ENCODE data around the gene ABT1. TPM values are rescaled to one million over a fixed set of nuclear protein-coding genes. Genes with fewer than 3 reads are reported as not detected.

ABT1 gene
- total and polyA plus RNA-seq, 2 of the 8 experiments (the other 6 are each of a cell fraction or from before 2014, with no cell fraction given), result 20.5 to 30.7 TPM

DNA sequence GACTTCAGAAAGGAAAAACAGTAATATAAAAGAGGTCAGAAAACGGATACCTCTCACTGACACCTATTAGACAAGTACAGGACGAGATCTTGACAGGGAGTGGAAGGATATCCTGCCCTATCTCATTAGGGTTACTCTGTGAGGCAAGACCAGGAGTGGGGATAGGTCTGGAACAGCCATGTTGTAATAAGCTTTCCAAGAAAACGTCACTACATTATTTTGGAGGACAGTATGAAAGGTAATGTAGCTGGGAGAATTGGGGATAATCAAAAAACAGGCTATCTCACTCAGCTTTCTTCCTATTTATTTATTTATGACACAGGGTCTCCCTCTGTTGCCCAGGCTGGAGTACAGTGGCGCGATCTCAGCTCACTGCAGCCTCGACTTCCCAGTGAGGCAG is 33.3 kb upstream of the ABT1 start (continued):
- TF ChIP-seq, protein P1, sequence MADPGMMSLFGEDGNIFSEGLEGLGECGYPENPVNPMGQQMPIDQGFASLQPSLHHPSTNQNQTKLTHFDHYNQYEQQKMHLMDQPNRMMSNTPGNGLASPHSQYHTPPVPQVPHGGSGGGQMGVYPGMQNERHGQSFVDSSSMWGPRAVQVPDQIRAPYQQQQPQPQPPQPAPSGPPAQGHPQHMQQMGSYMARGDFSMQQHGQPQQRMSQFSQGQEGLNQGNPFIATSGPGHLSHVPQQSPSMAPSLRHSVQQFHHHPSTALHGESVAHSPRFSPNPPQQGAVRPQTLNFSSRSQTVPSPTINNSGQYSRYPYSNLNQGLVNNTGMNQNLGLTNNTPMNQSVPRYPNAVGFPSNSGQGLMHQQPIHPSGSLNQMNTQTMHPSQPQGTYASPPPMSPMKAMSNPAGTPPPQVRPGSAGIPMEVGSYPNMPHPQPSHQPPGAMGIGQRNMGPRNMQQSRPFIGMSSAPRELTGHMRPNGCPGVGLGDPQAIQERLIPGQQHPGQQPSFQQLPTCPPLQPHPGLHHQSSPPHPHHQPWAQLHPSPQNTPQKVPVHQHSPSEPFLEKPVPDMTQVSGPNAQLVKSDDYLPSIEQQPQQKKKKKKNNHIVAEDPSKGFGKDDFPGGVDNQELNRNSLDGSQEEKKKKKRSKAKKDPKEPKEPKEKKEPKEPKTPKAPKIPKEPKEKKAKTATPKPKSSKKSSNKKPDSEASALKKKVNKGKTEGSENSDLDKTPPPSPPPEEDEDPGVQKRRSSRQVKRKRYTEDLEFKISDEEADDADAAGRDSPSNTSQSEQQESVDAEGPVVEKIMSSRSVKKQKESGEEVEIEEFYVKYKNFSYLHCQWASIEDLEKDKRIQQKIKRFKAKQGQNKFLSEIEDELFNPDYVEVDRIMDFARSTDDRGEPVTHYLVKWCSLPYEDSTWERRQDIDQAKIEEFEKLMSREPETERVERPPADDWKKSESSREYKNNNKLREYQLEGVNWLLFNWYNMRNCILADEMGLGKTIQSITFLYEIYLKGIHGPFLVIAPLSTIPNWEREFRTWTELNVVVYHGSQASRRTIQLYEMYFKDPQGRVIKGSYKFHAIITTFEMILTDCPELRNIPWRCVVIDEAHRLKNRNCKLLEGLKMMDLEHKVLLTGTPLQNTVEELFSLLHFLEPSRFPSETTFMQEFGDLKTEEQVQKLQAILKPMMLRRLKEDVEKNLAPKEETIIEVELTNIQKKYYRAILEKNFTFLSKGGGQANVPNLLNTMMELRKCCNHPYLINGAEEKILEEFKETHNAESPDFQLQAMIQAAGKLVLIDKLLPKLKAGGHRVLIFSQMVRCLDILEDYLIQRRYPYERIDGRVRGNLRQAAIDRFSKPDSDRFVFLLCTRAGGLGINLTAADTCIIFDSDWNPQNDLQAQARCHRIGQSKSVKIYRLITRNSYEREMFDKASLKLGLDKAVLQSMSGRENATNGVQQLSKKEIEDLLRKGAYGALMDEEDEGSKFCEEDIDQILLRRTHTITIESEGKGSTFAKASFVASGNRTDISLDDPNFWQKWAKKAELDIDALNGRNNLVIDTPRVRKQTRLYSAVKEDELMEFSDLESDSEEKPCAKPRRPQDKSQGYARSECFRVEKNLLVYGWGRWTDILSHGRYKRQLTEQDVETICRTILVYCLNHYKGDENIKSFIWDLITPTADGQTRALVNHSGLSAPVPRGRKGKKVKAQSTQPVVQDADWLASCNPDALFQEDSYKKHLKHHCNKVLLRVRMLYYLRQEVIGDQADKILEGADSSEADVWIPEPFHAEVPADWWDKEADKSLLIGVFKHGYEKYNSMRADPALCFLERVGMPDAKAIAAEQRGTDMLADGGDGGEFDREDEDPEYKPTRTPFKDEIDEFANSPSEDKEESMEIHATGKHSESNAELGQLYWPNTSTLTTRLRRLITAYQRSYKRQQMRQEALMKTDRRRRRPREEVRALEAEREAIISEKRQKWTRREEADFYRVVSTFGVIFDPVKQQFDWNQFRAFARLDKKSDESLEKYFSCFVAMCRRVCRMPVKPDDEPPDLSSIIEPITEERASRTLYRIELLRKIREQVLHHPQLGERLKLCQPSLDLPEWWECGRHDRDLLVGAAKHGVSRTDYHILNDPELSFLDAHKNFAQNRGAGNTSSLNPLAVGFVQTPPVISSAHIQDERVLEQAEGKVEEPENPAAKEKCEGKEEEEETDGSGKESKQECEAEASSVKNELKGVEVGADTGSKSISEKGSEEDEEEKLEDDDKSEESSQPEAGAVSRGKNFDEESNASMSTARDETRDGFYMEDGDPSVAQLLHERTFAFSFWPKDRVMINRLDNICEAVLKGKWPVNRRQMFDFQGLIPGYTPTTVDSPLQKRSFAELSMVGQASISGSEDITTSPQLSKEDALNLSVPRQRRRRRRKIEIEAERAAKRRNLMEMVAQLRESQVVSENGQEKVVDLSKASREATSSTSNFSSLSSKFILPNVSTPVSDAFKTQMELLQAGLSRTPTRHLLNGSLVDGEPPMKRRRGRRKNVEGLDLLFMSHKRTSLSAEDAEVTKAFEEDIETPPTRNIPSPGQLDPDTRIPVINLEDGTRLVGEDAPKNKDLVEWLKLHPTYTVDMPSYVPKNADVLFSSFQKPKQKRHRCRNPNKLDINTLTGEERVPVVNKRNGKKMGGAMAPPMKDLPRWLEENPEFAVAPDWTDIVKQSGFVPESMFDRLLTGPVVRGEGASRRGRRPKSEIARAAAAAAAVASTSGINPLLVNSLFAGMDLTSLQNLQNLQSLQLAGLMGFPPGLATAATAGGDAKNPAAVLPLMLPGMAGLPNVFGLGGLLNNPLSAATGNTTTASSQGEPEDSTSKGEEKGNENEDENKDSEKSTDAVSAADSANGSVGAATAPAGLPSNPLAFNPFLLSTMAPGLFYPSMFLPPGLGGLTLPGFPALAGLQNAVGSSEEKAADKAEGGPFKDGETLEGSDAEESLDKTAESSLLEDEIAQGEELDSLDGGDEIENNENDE (IDR thresholded peaks at IDR 0.05; ENCODE audit: insufficient replicate concordance, low read length), result no peak
- TF ChIP-seq FOSL1 (IDR thresholded peaks at IDR 0.05; ENCODE audit: insufficient read depth, low read depth, low read length) (no peak), KDM5A (IDR thresholded peaks at IDR 0.05; ENCODE audit: low read length) (no peak), HDAC6 (IDR thresholded peaks at IDR 0.05; ENCODE audit: low read depth, low read length) (no peak), CTBP2 (IDR thresholded peaks at IDR 0.05; ENCODE audit: borderline replicate concordance, insufficient read depth, insufficient read length, low read length) (no peak), POLR2AphosphoS5 (IDR thresholded peaks at IDR 0.05; ENCODE audit: low read depth, low read length) (no peak), TBP (IDR thresholded peaks at IDR 0.05; ENCODE audit: low read depth, low read length) (no peak), ZNF274 (IDR thresholded peaks at IDR 0.05; ENCODE audit: borderline replicate concordance, extremely low read depth, low read length) (no peak)
- TF ChIP-seq, protein P2, sequence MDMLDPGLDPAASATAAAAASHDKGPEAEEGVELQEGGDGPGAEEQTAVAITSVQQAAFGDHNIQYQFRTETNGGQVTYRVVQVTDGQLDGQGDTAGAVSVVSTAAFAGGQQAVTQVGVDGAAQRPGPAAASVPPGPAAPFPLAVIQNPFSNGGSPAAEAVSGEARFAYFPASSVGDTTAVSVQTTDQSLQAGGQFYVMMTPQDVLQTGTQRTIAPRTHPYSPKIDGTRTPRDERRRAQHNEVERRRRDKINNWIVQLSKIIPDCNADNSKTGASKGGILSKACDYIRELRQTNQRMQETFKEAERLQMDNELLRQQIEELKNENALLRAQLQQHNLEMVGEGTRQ (IDR thresholded peaks at IDR 0.05; ENCODE audit: low read length), result no peak
